ENCODE data around the gene ANXA11. TPM values are rescaled to one million over a fixed set of nuclear protein-coding genes. Genes with fewer than 3 reads are reported as not detected.

ANXA11 gene
- total RNA-seq, 1 donor from 2014 or later: 35.8 TPM

DNA sequence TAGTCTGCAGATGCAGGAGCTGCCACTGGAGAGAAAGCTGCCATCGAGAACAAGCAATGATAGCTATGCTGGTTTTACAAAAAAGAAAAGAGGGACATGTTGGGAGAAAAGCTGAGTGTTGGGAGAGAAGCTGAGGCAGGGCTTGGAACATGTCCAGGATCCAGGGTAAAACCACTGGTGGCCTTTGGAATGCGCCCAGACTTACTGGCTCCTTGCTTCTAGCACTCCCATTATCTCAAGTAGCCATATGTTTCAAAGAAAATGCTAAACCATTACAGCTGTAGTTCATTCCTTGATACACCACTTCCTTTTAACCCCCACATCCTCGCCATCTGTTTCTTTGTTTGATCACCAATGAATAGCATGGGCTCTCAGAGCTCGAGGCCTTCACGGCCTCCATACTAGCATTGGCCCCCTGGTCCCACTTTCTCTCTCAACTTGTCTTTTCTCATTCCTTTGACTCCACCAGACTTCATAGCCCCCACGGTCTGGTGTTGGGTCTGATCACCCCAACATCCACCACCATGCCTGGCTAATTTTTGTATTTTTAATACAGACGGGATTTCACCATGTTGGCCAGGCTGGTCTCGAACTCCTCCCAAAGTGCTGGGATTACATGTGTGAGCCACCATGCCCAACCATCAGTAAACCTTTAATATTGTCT is 96.6 kb downstream of the ANXA11 start:
- DNase-seq (ENCODE audit: low read depth, low spot score): no peak

DNA sequence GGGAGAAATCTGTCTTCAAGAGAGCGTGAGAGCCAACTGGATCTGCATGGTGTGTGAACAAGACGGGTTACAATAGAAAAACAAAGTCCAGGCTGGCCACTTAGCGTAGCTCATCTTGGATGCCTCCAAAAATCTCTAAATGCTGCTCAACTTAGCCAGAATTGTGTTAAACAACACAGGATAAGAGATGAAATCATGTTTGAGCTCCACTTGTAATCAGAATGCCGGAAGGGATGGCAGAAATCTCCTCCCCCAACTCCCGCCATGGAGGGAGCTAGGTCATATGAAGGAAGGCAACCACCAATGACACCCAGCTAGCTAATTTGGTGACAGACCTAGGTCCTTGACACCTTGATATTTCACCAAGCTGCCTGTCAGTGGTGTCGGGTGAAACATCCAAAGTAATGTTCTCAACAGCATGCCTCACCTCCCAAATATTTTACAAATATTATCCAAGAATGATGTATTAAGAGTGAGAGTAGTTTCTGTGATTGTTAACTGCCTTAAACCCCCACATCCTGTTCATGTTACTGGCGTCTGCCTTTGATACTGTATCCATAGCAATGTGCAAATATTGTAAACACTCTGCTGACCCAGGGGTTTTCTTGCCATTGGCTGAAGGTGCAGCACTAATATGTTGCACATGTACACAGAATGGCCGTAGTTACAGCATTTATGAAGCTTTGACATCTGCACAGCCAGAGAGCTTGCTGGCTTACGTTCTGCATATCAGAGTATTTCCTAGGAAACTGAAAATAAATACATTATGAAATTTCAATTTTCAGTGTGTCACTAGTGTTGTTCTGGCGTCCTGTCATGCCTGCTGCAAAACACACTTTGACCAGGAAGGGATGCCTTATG is 101.0 kb downstream of the ANXA11 start:
- no peak for DNase-seq (ENCODE audit: low read depth, low spot score)

Other genes starting within 250 kb of the ANXA11 start
- 4.1 and 5.1 TPM in 2 replicates for gene TMEM254, start 126.9 kb downstream of the ANXA11 start, total RNA-seq
- gene PLAC9, start 72.8 kb downstream of the ANXA11 start, total RNA-seq: 5.3 and 8.2 TPM in 2 replicates
- not detected in 2 replicates for gene MAT1A, start 84.1 kb upstream of the ANXA11 start, total RNA-seq
- gene DYDC1, start 151.2 kb upstream of the ANXA11 start, total RNA-seq: not detected in 2 replicates
- gene DYDC2, start 151.2 kb upstream of the ANXA11 start, total RNA-seq: not detected in 2 replicates
- 87.0 and 219 TPM in 2 replicates for gene PRXL2A, start 203.0 kb upstream of the ANXA11 start, total RNA-seq
- gene TSPAN14, start 248.8 kb upstream of the ANXA11 start, total RNA-seq: 88.0 and 124 TPM in 2 replicates